H9 (cell line): ENCODE data around the gene RBMY1D. TPM values are rescaled to one million over a fixed set of nuclear protein-coding genes. Genes with fewer than 3 reads are reported as not detected.

Source experiments
- DNase-seq: peaks from one replicate; pipeline ENCODE4 v3.0.0-alpha.2; 2017
- H2AFZ ChIP-seq: one replicate; pipeline ENCODE4 v1.6.1; 2013; ENCODE audit warnings: mild to moderate bottlenecking, low read length, control low read depth, moderate library complexity
- H2AK5ac ChIP-seq: 2 replicates; pipeline ENCODE4 v1.6.1; 2013; ENCODE audit warnings: low read length, control low read depth, mixed read lengths; ENCODE audit not compliant: insufficient read length
- H2BK120ac ChIP-seq: one replicate; pipeline ENCODE4 v1.6.1; 2013; ENCODE audit warnings: low read depth, mild to moderate bottlenecking, low read length, control low read depth, inconsistent platforms; ENCODE audit not compliant: poor library complexity, severe bottlenecking
- H2BK12ac ChIP-seq: 2 replicates; pipeline ENCODE4 v1.6.1; 2013; ENCODE audit warnings: low read length, control low read depth, mixed read lengths, low read depth; ENCODE audit not compliant: insufficient read length
- H2BK15ac ChIP-seq: 2 replicates; pipeline ENCODE4 v1.6.1; 2013; ENCODE audit warnings: low read depth, low read length, control low read depth
- H2BK20ac ChIP-seq: one replicate; pipeline ENCODE4 v1.6.1; 2013; ENCODE audit warnings: low read depth, mild to moderate bottlenecking, low read length, control low read depth, inconsistent platforms; ENCODE audit not compliant: poor library complexity, severe bottlenecking
- H2BK5ac ChIP-seq: 2 replicates; pipeline ENCODE4 v1.6.1; 2013; ENCODE audit warnings: low read length, control low read depth, mixed read lengths; ENCODE audit not compliant: insufficient read length
- H3K14ac ChIP-seq: 2 replicates; pipeline ENCODE4 v1.6.1; 2013; ENCODE audit warnings: low read length, control low read depth; ENCODE audit not compliant: insufficient read depth
- H3K18ac ChIP-seq: 2 replicates; pipeline ENCODE4 v1.6.1; 2013; ENCODE audit warnings: low read depth, mild to moderate bottlenecking, mixed read lengths, low read length, control low read depth; ENCODE audit not compliant: insufficient read length
- H3K23ac ChIP-seq: 2 replicates; pipeline ENCODE4 v1.6.1; 2013; ENCODE audit warnings: low read length, control low read depth, mixed read lengths, low read depth; ENCODE audit not compliant: insufficient read length
- H3K23me2 ChIP-seq: 2 replicates; pipeline ENCODE4 v1.6.1; 2013; ENCODE audit warnings: low read depth, mild to moderate bottlenecking, mixed read lengths, low read length, control low read depth; ENCODE audit not compliant: insufficient read length, poor library complexity, severe bottlenecking
- H3K27ac ChIP-seq: 2 replicates; pipeline ENCODE4 v1.5.1; 2013; ENCODE audit warnings: low read length, control low read depth, mixed read lengths, low read depth; ENCODE audit not compliant: insufficient read length
- H3K27me3 ChIP-seq: 2 replicates; pipeline ENCODE4 v1.6.1; 2013; ENCODE audit warnings: low read length, control low read depth, inconsistent platforms; ENCODE audit not compliant: insufficient read depth
- H3K4ac ChIP-seq: 2 replicates; pipeline ENCODE4 v1.6.1; 2013; ENCODE audit warnings: low read depth, mild to moderate bottlenecking, control low read depth, inconsistent platforms, low read length, moderate library complexity
- H3K4me1 ChIP-seq: 2 replicates; pipeline ENCODE4 v1.6.1; 2013; ENCODE audit warnings: low read length, control low read depth, inconsistent platforms; ENCODE audit not compliant: insufficient read depth
- H3K4me2 ChIP-seq: 2 replicates; pipeline ENCODE4 v1.6.1; 2013; ENCODE audit warnings: low read length, control low read depth, mixed read lengths; ENCODE audit not compliant: insufficient read length, insufficient read depth
- H3K56ac ChIP-seq: 2 replicates; pipeline ENCODE4 v1.6.1; 2013; ENCODE audit warnings: low read depth, mild to moderate bottlenecking, mixed read lengths, low read length, control low read depth; ENCODE audit not compliant: insufficient read length
- H3K79me1 ChIP-seq: 2 replicates; pipeline ENCODE4 v1.6.1; 2013; ENCODE audit warnings: low read depth, mild to moderate bottlenecking, moderate library complexity, low read length, control low read depth, inconsistent platforms; ENCODE audit not compliant: insufficient read depth, poor library complexity, severe bottlenecking
- H3K79me2 ChIP-seq: 2 replicates; pipeline ENCODE4 v1.6.1; 2013; ENCODE audit warnings: low read length, control low read depth, inconsistent platforms; ENCODE audit not compliant: insufficient read depth
- H3K9ac ChIP-seq: 2 replicates; pipeline ENCODE4 v1.6.1; 2013; ENCODE audit warnings: low read length, control low read depth, mixed read lengths; ENCODE audit not compliant: insufficient read length; ENCODE audit errors: extremely low read depth
- H3K9me3 ChIP-seq: one replicate; pipeline ENCODE4 v1.6.1; 2013; ENCODE audit warnings: low read depth, low read length, inconsistent platforms; ENCODE audit not compliant: control insufficient read depth
- H3T11ph ChIP-seq: one replicate; pipeline ENCODE4 v1.6.1; 2013; ENCODE audit warnings: mild to moderate bottlenecking, low read length, control low read depth, inconsistent platforms
- H4K20me1 ChIP-seq: one replicate; pipeline ENCODE4 v1.6.1; 2013; ENCODE audit not compliant: control insufficient read depth, insufficient read length, insufficient read depth
- H4K5ac ChIP-seq: 2 replicates; pipeline ENCODE4 v1.6.1; 2013; ENCODE audit warnings: low read depth, mild to moderate bottlenecking, mixed read lengths, low read length, control low read depth; ENCODE audit not compliant: insufficient read length
- H4K8ac ChIP-seq: replicated peaks from 2 replicates; pipeline ENCODE4 v1.6.1; 2013; ENCODE audit warnings: low read length, control low read depth, mixed read lengths, low read depth; ENCODE audit not compliant: insufficient read length
- H4K91ac ChIP-seq: 2 replicates; pipeline ENCODE4 v1.6.1; 2013; ENCODE audit warnings: low read depth, mild to moderate bottlenecking, moderate library complexity, mixed read lengths, low read length, control low read depth; ENCODE audit not compliant: insufficient read length
- H3K27ac Mint-ChIP-seq, 3 experiments: 2 replicates in 2 of 3; 3 replicates in 1 of 3; pipeline ENCODE4 v1.8.0; 2020 to 2021; ENCODE audit warnings: mixed read lengths in 3 of 3, mild to moderate bottlenecking in 1 of 3, moderate library complexity in 1 of 3
- H3K27me3 Mint-ChIP-seq: 2 replicates; pipeline ENCODE4 v1.8.0; 2021; ENCODE audit warnings: low read depth, mild to moderate bottlenecking, moderate library complexity, mixed read lengths
- H3K36me3 Mint-ChIP-seq, 3 experiments: 2 replicates in 2 of 3; 3 replicates in 1 of 3; pipeline ENCODE4 v1.8.0; 2020 to 2021; ENCODE audit warnings: low read depth in 3 of 3, mixed read lengths in 3 of 3; ENCODE audit not compliant: insufficient read depth in 1 of 3
- H3K4me1 Mint-ChIP-seq, 2 experiments: 2 replicates each; pipeline ENCODE4 v1.8.0; 2020; ENCODE audit warnings: mixed read lengths in 2 of 2
- H3K4me3 Mint-ChIP-seq, 2 experiments: 2 replicates in 1 of 2; 3 replicates in 1 of 2; pipeline ENCODE4 v1.8.0; 2020 to 2021; ENCODE audit warnings: mild to moderate bottlenecking in 2 of 2, mixed read lengths in 2 of 2, moderate library complexity in 1 of 2
- H3K9me3 Mint-ChIP-seq, 2 experiments: 2 replicates in 1 of 2; 3 replicates in 1 of 2; pipeline ENCODE4 v1.8.0; 2020; ENCODE audit warnings: mild to moderate bottlenecking in 2 of 2, mixed read lengths in 2 of 2, moderate library complexity in 1 of 2
- WGBS: extraction: QIAGEN DNeasy Blood & Tissue Kit; methylation state at CpG from one replicate; pipeline ENCODE4 v1.1.7; 2013; ENCODE audit warnings: missing lambda C conversion rate, low lambda C conversion rate, mixed read lengths; ENCODE audit not compliant: insufficient read length; ENCODE audit errors: extremely low coverage; 5-methylcytosine and 5-hydroxymethylcytosine counted together
- total RNA-seq: library from RNA; stranded (reverse); gene quantifications from 2 replicates; pipeline ENCODE4 v1.2.1, GENCODE V29; 2021
- TF ChIP-seq, protein P1 (sequence below): fragments of 200-600 bp; sonication (generic); conservative IDR thresholded peaks from 3 replicates; pipeline ENCODE4 v1.8.0; 2021; ENCODE audit warnings: antibody characterized with exemption, mild to moderate bottlenecking

The RBMY1D gene
- total RNA-seq, 1 experiment from 2014 or later: not detected

DNA sequence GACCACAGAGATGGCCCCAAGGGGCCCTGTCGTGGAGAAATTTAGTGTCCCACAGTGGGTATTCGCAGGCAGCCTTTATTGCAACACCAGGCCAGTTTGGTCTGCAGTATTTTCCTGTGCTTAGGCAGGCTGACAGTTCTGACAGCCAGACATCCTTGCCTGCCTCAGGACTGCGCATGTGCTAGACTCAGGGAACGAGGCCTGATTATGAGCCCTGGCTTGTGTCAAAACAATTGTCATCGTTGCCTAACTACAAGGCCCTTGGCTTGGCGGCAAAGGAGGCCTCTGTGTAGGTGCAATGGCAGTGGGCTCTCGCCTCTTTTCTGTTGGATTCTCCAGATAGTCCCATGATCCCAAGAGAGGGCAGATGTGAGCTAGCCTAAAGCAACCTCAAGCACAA is 59.3 kb downstream of the RBMY1D start:
- no peak overlapping the region for H2BK120ac ChIP-seq
- WGBS: no CpG with 5 or more reads among the region's 7 CpGs
- no peak overlapping the region for H4K8ac ChIP-seq
- no peaks in the 10 kb centered on the region for H3K79me2 ChIP-seq
- H3K23ac ChIP-seq: no peak overlapping the region
- no peak overlapping the region for H4K91ac ChIP-seq
- H3K18ac ChIP-seq: no peak overlapping the region
- TF ChIP-seq, protein P1, sequence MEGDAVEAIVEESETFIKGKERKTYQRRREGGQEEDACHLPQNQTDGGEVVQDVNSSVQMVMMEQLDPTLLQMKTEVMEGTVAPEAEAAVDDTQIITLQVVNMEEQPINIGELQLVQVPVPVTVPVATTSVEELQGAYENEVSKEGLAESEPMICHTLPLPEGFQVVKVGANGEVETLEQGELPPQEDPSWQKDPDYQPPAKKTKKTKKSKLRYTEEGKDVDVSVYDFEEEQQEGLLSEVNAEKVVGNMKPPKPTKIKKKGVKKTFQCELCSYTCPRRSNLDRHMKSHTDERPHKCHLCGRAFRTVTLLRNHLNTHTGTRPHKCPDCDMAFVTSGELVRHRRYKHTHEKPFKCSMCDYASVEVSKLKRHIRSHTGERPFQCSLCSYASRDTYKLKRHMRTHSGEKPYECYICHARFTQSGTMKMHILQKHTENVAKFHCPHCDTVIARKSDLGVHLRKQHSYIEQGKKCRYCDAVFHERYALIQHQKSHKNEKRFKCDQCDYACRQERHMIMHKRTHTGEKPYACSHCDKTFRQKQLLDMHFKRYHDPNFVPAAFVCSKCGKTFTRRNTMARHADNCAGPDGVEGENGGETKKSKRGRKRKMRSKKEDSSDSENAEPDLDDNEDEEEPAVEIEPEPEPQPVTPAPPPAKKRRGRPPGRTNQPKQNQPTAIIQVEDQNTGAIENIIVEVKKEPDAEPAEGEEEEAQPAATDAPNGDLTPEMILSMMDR: no peak
- H3K9me3 Mint-ChIP-seq: no peaks in the 10 kb centered on the region
- no peak overlapping the region for H3K27ac ChIP-seq
- no peak for DNase-seq
- no peaks in the 10 kb centered on the region for H3K27me3 ChIP-seq
- H3K4me1 Mint-ChIP-seq: no peaks in the 10 kb centered on the region
- H3T11ph ChIP-seq: no peak overlapping the region
- H2BK20ac ChIP-seq: no peak overlapping the region
- H3K36me3 Mint-ChIP-seq: no peaks in the 10 kb centered on the region
- H2BK15ac ChIP-seq: no peak overlapping the region
- H3K9me3 ChIP-seq: no peaks in the 10 kb centered on the region
- no peaks in the 10 kb centered on the region for H3K4me1 ChIP-seq
- no peaks in the 10 kb centered on the region for H3K79me1 ChIP-seq
- H3K4me2 ChIP-seq: no peak overlapping the region
- no peak overlapping the region for H2BK5ac ChIP-seq
- no peak overlapping the region for H4K5ac ChIP-seq
- no peak overlapping the region for H2AK5ac ChIP-seq
- H4K20me1 ChIP-seq: no peaks in the 10 kb centered on the region
- no peak overlapping the region for H3K4me3 Mint-ChIP-seq
- no peak overlapping the region for H3K14ac ChIP-seq
- H3K27me3 Mint-ChIP-seq: no peaks in the 10 kb centered on the region
- no peak overlapping the region for H3K56ac ChIP-seq
- H3K9ac ChIP-seq: no peak overlapping the region
- no peak overlapping the region for H3K27ac Mint-ChIP-seq
- no peak overlapping the region for H2BK12ac ChIP-seq
- H3K23me2 ChIP-seq: no peaks in the 10 kb centered on the region
- H2AFZ ChIP-seq: no peak overlapping the region
- no peak overlapping the region for H3K4ac ChIP-seq

Other genes with a start within 250 kb of the RBMY1D start
- not detected in 2 replicates for gene RBMY1E, start 23.5 kb upstream of the RBMY1D start, total RNA-seq